Activated gamma-delta T cell treated with anti-CD3 and anti-CD28 coated beads, Interleukin-2, amount 50 U/mL, for 16 hours (primary cell): ENCODE measurements around the gene KIF21A.

Source experiments
- DNase-seq: peaks from one replicate; pipeline ENCODE4 v3.0.0-alpha.2; 2020; ENCODE audit warnings: low read depth

The KIF21A gene

GRCh38 chr12:39431002-39431796 lies 11.7 kb downstream of the KIF21A start:
- no peak for DNase-seq

- DNase-seq: no peak
These were observed 13.1 kb downstream of the KIF21A start for GRCh38 chr12:39429809-39430208.

GRCh38 chr12:39427360-39427808 lies 15.5 kb downstream of the KIF21A start:
- DNase-seq: no peak

- DNase-seq: no peak
These were observed 16.2 kb downstream of the KIF21A start for GRCh38 chr12:39426636-39427240.

- DNase-seq: no peak
These were observed 22.9 kb downstream of the KIF21A start for GRCh38 chr12:39420043-39420442.

GRCh38 chr12:39419471-39419870 lies 23.4 kb downstream of the KIF21A start:
- no peak for DNase-seq

GRCh38 chr12:39417916-39418315 lies 25.0 kb downstream of the KIF21A start:
- DNase-seq: no peak

GRCh38 chr12:39413836-39414771 lies 28.8 kb downstream of the KIF21A start:
- DNase-seq: no peak

- no peak for DNase-seq
These were observed 30.7 kb downstream of the KIF21A start for GRCh38 chr12:39412210-39412609.

GRCh38 chr12:39406262-39406661 lies 36.7 kb downstream of the KIF21A start:
- no peak for DNase-seq

GRCh38 chr12:39405580-39405979 lies 37.3 kb downstream of the KIF21A start:
- no peak for DNase-seq

GRCh38 chr12:39404000-39404399 lies 38.9 kb downstream of the KIF21A start:
- no peak for DNase-seq

- DNase-seq: no peak
These were observed 39.5 kb downstream of the KIF21A start for GRCh38 chr12:39403376-39403775.

GRCh38 chr12:39402922-39403321 lies 40.0 kb downstream of the KIF21A start:
- no peak for DNase-seq

GRCh38 chr12:39401459-39401858 lies 41.5 kb downstream of the KIF21A start:
- no peak for DNase-seq

GRCh38 chr12:39395866-39396265 lies 47.1 kb downstream of the KIF21A start:
- no peak for DNase-seq

GRCh38 chr12:39393890-39394289 lies 49.0 kb downstream of the KIF21A start:
- DNase-seq: no peak

- no peak for DNase-seq
These were observed 49.7 kb downstream of the KIF21A start for GRCh38 chr12:39393179-39393578.

- no peak for DNase-seq
These were observed 50.6 kb downstream of the KIF21A start for GRCh38 chr12:39392154-39392925.

GRCh38 chr12:39390752-39391151 lies 52.2 kb downstream of the KIF21A start:
- DNase-seq: no peak

- DNase-seq: no peak
These were observed 53.3 kb downstream of the KIF21A start for GRCh38 chr12:39389399-39390150.
